GM18951 (cell line): Measurements from ENCODE around the gene HADHB.

Source experiments
- POLR2A ChIP-seq: IDR thresholded peaks from 4 replicates; pipeline ENCODE4 v1.6.1; 2011; ENCODE audit warnings: mild to moderate bottlenecking; ENCODE audit not compliant: insufficient read length, insufficient read depth; ENCODE audit errors: extremely low read depth
- in situ Hi-C: fragments of 300-500 bp; cut with MboI; formaldehyde crosslinking; loops from one replicate; pipeline ENCODE4 v1.12.0; 2022; ENCODE audit warnings: low sequenced_read_pairs, mixed read lengths, inconsistent platforms; ENCODE audit not compliant: unreplicated experiment

Gene HADHB

DNA sequence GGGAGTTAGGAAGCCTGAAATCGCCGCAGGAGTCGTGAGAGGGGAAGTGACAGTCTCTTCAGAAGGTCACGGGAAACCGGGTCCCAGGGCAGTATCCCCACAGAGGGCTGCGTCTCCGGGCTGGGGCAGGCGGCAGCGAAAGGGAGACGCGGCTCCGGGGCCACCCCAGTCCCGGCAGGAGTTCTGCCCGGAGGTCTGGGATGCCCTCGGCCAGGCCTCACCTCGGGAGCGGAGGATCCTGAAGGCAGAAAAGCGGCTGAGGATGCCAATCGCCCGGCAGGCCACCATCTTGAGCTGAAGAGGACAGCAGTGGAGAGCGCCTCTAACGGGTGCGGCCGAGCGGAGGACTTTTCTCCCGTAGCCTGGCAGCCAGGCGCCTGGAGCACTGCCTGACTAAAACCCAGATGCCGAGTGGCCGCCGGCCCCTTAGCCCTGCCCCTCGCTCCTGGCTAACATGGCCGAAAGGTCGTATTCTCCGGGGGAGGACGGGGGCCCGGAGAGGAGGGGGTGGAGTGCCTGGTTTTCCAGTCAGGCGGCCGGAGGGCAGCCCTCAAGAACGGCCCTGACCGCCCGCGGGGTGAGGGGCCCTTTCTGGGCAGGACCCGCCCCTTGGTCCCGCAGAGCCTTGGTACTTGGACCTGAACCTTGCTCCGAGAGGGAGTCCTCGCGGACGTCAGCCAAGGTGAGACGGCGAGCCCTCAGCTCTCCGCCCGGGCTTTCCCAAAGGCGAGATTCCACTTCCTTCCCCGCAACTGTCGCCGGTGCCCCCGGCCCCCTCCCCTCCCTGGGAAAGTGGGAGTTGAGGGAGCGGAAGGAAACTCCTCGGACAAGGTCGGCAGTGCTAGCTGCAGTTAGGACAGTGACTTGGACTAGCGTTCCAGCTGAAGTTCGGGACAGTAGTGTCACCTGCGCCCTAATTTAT is at the start of gene HADHB, which contains the start of gene HADHA:
HADHB (plus strand) TSS at position 631 of the 922 bp plus-strand sequence. CDS start 9,316 bp downstream, outside the sequence.
HADHA (minus strand) TSS at position 324 of the 922 bp plus-strand sequence; CDS start at position 288, 36 bp downstream.
- in situ Hi-C loops = no loop called here
- TF ChIP-seq POLR2A = peak; percentile 87

GRCh38 chr2:26195040-26195984 is 49.4 kb upstream of the HADHB start:
- TF ChIP-seq POLR2A = no peak
- in situ Hi-C loops = no loop called here

DNA sequence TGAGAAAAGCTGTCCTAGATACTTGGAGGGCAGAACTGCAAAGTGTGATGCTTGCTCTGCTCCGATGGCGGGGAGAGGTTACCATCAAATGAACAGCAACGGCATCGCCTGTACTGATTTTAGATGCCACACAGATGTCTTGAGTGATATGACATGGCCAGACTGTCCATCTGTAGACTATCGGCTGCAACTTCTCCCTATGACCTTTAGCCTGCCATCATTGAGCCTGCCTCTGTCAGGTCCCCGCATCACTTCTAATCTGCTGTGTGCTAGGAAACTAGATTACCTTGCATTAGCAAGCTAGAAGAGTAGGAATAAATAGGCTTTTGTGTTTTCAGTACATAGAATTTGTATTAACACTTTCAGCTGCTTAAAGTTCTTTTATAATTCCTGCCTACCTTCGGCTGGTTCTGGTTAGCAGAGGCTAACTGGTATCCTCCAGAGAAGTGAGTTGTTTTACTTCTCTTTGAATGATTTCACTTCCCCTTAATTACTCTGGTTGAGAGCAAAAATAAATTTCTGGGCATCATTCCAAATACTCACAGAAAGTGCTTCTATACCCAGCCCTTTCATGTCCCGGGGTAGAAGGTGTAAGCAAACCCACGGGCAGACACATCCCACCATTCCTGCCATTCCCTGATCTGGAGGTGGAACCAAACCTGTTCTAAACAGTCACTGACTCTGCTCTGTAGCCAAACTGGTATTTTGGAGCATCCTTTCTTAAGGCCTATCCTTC is 47.9 kb upstream of the HADHB start:
- in situ Hi-C loops = no loop called here

DNA sequence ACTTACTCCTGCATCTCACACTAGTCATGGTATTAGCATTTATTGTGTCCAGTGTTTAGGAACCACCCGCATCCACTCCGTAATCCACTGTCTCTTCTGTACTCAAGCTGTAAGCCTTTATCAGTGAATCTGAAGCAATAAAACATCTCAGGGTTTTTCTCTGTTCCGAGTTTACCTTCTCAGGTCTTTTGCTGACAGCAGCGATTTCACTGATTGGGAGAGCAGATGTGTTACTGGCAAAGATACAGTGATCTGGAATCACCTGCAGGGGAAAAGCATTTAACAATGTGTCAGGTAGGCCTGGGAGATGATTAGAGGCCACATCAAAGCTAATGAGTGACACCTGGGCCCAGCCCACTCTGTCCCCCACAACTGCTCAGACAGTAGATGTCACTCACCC is 47.2 kb upstream of the HADHB start:
- no peak for TF ChIP-seq POLR2A
- in situ Hi-C loops = no loop called here

More for the DNA sequence above, 47.9 kb upstream of the HADHB start:
- TF ChIP-seq POLR2A = no peak

GRCh38 chr2:26202981-26203490 is 41.7 kb upstream of the HADHB start:
- TF ChIP-seq POLR2A = no peak
- in situ Hi-C loops = no loop called here

- no peak for TF ChIP-seq POLR2A
These were observed 40.8 kb upstream of the HADHB start for GRCh38 chr2:26203906-26204305.

GRCh38 chr2:26212011-26212410 is 32.7 kb upstream of the HADHB start:
- no peak for TF ChIP-seq POLR2A
- in situ Hi-C loops = no loop called here

More at GRCh38 chr2:26203906-26204305, 40.8 kb upstream of the HADHB start:
- in situ Hi-C loops = no loop called here

DNA sequence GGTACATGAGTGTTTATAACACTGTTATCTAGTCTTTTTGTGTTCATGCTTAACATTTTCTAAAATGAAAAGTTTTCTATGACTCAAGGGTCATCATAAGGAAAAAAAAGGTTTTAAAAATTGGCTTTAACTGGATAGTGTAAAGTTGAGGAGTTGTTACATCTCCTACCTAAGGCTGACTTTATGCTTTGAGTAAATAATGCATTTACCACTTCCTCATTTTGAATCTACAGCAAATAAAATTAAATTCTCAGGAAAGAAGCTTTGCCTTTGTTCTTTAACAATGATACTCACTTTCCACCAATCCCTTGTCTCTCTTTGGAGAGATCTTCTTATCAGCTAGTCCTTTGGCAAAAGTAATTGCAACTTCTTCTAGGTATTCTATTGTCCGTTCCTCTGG is 30.0 kb upstream of the HADHB start:
- TF ChIP-seq POLR2A = no peak
- in situ Hi-C loops = no loop called here

- in situ Hi-C loops = no loop called here
- TF ChIP-seq POLR2A = no peak
These were observed 28.9 kb upstream of the HADHB start for GRCh38 chr2:26215833-26216232.

- in situ Hi-C loops = no loop called here
- no peak for TF ChIP-seq POLR2A
These were observed 28.2 kb upstream of the HADHB start for GRCh38 chr2:26216587-26216986.

DNA sequence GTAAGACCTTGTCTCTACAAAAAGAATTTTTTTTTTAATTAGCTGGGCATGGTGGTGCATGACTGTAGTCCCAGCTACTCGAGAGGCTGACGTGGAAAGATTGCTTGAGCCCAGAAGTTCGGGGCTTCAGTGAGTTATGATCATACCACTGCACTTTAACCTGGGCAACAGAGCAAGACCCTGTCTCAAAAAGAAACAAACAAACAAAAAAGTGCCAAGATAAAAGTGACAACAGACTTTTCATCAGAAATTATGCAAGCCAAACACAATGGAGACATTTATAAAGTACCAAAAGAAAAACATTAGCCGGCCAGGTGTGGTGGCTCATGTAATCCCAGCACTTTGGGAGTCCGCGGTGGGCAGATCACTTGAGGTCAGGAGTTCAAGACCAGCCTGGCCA is 27.0 kb upstream of the HADHB start:
- in situ Hi-C loops = no loop called here

GRCh38 chr2:26223018-26223417 is 21.7 kb upstream of the HADHB start:
- TF ChIP-seq POLR2A = no peak
- in situ Hi-C loops = no loop called here

More for the DNA sequence above, 27.0 kb upstream of the HADHB start:
- TF ChIP-seq POLR2A = no peak

- in situ Hi-C loops = no loop called here
- no peak for TF ChIP-seq POLR2A
These were observed 20.6 kb upstream of the HADHB start for GRCh38 chr2:26224095-26224494.

GRCh38 chr2:26229595-26229994 is 15.1 kb upstream of the HADHB start:
- TF ChIP-seq POLR2A = no peak
- in situ Hi-C loops = no loop called here
